Measurements from ENCODE around the gene RMDN3.
A peak's percentile ranks its signal among the peaks of the same experiment; 100 is the strongest.

RMDN3 gene

DNA sequence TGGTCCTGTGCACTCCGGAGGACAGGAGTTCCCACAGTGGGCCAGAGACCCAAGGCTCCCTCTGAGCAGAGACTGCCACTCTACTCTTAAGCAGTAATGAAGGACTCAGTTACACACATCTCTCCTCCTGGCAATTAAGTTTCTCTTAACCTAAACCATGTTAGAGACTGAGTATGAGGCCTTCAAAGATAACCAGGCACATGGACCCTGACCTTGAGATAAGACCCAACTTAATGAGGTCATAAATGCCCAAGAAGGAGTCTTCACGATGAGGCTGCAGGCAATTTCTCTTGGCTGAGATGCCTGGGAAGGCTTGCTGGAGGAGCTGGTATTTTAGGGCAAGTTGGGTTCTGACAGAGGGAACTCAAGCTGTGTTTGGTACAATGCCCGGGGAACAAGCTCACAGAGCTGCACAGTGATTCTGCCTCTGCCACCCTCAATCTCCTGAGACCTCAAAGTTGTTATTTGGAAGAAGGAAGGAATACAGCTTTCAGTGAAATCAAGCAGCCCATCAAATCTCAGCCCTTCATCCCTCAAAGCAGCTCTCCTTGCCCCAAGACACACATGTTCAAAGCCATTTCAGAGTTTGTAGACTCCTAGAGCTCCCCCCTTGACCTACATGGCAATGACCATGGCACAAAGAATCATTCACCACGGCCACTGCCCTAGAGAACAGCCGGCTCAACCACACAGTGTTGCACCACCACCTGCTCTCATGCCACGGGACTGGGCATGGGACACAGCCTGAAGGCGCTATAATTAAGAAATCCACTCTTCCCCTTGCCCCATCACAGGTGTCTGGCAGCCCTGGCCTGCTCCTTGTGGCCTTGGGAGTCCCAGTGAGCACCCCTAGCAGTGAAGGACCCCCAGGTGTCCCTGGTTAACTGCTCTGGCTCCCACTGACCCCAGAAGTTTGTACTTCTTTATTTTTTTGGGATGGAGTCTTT lies 7.1 kb downstream of the RMDN3 start:
- no peak for DNase-seq

DNA sequence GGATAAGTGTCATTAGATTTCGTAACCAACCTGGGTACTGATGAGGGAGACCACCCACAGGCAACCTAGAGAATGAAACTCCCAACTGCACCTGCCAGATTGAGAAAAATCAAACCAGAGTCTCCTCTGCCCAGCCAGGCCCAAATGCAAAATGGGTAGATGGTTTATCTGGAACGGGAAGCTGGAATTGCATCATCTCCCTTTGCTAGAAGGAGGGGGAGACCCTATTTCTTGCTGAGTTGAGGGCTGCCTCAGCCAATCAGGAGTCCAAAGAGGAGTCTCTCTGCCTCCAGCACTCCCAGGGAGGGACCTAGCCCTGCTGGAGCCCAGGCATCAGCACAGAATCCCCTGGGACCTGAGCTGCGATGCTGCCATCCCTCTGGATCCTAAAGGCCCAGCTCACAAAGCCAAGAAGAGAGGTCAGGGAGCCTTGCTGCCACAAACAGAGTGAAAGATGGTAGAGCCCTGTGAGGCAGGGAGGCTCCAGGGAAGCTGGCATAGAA lies 8.1 kb downstream of the RMDN3 start:
- no peak for DNase-seq

DNA sequence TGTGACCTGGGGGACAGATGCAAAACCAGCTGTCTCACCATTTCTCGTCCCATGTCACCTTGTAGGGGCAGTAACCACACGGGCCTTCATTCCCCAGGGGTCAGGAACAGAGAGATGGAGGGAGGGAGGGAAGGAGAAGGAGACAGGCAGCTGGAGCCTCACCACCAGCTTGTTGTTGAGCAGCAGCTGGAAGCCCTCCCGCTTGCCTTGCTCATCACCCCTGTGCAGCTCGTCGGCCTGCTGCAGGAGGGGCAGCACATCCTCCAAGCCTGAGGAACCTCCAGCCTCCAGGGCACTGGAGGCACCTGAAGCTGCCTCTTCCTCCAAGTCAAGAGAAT lies 10.3 kb downstream of the RMDN3 start:
- DNase-seq: no peak

DNA sequence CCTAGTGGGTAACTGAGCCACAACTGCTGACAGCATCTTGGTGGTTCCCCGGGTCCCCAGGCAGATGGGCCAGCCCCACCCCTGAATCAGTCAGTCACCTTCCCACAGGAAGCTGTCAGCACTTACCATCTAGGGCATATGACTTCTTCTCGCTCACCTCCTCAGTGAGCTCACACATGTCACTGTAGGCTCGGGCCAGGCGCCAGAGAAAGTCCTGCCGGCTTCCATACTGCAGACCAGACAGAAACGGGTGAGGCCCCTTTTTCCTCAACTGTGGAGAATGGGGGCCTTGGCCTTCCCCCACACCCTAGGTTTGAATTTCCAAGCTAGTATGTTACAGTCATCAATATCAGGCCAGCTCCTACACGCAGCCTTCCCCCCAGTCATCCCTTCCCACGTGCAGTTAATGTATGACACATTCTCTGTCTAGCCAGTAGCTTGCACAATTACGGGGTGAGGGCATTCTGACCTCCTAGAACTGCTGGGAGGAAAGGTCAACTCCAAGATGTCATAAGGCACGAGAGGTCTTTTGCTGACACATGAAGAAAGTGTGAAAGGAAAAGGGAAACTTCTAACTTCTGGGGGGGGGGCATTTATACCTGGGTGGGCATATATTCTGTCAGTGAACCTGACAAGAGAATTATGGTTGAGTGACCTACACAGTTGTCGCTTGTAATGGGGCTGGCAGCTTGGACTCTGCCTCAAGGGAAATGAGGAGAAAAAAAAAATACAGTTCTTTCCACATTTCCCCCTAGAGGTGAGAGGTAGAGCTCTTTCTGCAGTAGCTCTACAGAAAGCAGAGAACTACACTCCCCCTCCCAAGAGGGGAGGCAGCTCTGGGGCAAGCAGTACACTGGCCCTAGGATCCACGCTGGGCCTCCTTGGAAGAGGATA lies 10.9 kb downstream of the RMDN3 start:
- no peak for DNase-seq

DNA sequence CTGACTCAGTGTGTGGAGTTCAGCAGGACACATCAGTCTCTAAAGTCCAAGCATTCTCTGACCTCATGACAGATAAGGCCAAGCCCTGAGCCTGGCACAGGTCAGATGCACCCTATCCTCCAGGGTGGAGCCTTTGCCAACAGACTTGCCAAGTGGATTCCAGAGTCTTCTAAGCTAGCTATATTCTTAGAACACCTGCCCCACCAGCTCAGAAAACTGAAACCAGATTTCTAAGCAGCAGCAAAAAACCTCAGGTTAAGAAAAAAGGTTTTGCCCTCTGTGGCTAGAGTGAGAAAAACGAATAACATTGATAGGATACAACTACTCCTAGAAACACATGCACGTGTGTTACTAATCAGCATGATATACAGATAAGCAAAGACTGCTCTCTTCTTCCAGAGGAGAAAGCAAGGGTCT lies 11.6 kb downstream of the RMDN3 start:
- no peak for DNase-seq

DNA sequence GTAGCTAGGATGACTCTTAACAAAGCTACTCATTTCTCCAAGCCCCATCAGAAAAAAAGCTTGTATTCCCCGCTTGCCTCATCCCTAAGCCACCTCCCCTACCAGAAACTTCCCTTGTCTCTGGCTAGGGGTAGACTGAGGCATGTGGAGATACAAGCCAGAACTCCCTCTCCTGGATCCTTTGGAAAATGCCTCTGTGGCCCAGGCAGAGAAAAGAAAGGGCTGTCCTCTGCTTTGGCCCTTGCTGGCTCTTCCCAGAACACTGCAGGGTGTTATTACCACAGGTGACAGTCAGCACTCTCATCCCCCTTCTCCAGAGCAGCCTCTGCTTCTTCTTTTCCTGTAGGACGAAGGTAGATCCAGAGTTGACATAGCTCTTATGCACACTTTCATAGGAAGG lies 15.2 kb downstream of the RMDN3 start:
- DNase-seq: no peak

DNA sequence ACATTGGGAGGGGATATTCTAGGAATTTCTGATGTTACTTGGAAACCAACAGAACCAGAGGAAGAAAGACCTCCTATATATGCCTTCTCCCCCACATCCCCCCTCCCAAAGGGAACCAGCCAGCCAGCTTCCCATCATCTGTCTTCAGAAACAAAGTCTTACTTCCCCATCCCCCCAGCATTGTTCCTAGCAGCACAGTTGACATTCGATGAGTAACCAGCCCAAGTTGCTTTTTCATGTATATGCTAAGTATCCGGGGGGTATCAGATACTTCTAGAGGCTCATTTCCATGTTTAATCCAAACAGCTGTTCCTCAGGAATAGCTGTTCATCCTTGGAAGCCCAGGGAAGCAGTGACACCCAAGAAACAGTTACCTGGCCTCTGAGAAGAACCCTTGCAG lies 16.0 kb downstream of the RMDN3 start:
- no peak for DNase-seq

DNA sequence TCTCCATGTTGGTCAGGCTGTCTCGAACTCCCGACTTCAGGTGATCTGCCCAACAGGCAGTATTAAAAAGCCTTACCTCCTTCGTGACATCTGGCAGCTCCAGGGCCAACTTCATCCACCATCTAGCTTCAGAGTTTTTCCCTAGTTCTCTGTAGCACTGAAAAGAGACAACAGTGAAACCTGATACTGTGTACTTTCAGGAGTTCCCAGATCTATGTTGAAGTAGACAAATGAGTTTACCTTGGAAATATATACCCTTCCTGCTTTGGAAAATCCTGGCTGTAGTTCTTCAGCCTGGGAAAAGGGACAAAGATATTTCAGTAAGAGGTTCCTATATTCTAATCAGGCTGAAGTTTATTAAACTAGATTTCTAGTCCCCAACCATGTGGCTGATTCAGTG lies 18.0 kb downstream of the RMDN3 start:
- DNase-seq: no peak

DNA sequence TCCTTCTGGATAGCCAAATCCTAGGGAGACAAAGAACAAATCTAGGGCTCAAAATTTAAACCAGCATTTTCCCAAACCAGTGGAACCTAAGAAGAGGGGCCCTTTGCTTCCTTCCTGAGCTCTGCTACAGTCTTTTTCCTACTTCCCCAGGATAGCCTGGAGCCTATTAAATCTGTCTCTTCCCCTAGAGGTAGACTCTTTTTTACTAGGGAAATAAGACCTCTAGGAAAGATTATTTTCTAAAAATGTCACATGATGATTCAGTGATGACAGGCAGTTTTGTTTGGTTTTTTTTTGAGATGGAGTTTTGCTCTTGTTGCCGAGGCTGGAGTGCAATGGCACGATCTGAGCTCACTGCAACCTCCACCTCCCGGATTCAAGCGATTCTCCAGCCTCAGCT lies 18.5 kb downstream of the RMDN3 start:
- DNase-seq: no peak

DNA sequence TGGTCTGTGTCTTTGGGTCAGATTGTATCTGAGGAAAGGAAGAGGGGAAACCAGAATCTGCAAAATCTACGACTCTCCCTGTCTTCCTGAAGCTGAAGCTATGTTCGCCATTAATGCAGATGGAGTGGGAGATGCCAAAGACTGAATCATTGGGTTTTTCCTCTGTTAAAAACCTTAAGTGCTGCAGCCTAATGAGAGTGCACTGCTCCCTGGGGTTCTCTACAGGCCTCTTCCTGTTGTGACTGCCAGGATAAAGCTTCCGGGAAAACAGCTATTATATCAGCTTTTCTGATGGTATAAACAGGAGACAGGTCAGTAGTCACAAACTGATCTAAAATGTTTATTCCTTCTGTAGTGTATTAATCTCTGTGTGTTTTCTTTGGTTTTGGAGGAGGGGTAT lies 24.0 kb downstream of the RMDN3 start:
- DNase-seq: no peak

DNA sequence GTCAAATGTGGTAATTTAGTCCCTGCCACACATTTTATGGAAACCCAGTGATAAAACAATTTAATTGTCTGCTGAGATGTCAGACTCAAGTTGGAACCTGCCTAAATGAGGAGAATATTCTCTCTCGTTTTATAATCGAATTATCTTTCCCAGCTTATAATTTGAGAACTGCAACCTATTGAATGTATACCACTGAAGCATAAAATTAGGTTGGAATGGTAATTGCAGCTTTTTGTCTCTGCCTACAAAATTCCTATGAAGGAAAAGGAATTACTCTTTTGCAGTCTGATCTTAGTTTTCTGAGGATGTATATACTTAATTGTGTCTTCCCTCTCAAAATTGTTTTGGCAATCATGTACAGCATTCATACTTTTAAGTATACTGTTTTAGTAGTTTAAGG lies 31.1 kb downstream of the RMDN3 start:
- no peak for DNase-seq

DNA sequence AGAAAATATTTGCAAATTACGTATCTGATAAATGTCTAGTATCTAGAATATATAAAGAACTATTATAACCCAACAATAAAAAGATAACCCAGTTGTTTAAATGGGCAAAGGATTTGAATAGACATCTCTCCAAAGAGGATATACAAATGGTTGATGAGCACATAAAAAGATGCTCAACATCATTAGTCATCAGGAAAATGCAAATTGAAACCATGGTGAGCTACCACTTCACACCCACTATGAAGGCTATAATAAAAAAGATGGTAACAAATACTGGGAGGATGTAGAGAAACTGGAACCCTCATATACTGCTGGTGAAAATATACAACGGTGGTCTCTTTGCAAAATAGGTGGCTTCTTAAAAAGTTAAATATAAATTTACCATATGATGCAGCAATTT lies 32.1 kb downstream of the RMDN3 start:
- DNase-seq: no peak

DNA sequence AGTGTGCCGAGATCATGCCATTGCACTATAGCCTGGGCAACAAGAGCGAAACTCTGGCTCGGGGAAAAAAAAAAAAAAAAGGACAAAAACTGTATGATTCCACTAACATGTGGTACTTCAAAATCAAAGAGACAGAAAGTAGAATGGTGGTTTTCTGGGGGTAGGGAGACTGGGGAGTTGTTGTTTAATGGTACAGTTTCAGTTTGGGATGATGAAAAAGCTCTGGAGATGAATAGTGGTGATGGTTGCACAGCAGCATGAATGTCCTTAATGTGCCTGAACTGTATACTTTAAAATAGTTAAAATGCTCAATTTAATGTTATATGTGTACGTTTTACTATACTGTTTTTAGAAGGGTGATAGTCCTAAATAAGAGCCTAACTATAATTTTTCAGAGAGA lies 32.7 kb downstream of the RMDN3 start:
- DNase-seq: no peak

DNA sequence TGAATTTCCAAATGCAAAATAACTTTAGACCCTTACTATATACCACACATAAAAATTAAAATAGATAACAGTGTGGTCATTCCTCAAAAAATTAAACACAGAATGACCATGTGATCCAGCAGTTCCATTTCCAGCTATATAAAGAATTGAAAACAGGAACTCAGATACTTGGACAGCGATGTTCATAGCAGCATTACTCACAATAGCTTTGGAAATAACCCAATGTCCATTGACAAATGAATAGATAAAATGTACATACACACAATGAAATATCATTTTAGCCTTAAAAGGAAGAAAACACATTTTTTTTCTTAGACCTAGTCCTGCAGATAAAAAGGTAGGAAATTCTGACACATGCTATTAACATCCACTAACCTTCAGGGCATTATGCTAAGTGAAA lies 33.4 kb downstream of the RMDN3 start:
- DNase-seq: no peak

DNA sequence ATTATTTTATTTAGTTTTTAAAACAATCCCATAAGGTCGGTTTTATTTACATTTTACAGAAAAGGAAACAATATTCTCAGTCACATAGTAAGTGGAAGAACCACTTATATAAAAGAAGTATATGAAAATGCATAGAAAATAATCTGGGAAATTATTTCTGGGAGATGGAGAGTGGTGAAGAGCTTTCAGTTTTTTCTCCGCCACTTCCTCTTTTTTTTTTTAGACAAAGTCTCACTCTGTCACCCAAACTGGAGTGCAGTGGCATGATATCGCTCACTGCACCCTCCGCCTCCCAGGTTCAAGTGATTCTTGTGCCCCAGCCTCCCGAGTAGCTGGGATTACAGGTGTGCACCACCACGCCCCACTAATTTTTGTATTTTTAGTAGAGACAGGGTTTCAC lies 38.9 kb downstream of the RMDN3 start:
- DNase-seq: no peak

DNA sequence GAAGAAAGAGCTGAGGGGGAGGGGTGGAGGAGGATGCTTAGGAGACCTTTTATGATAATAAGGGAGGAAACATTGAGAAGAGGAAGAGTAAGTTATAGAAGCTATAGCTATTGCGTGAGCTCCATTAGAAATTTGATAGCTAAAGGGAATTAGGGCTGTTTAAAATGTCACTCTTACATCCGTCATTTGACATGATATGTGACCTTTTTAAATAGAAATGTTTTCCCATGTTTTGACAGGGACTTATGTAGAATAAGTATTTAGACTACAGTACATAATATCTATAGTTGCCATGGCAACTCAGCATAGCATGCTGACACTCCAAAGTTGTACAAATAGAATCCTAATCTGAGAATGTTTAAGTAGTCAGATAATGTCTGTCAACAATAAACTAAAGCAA lies 40.9 kb downstream of the RMDN3 start:
- DNase-seq: no peak

DNA sequence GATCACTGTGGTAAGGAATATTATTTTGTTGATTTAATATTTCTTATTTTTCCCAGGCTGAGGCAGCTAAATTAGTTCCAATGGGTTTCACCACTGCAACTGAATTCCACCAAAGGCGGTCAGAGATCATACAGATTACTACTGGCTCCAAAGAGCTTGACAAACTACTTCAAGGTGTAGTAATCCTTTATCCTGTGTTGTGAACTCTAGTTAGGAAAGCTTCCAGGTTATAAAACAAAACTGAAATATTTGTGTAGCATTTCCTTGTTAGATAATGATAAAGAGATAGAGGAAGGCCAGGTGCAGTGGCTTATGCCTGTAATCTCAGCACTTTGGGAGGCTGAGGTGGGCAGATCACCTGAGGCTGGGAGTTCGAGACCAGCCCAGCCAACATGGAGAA lies 48.9 kb downstream of the RMDN3 start:
- no peak for DNase-seq

DNA sequence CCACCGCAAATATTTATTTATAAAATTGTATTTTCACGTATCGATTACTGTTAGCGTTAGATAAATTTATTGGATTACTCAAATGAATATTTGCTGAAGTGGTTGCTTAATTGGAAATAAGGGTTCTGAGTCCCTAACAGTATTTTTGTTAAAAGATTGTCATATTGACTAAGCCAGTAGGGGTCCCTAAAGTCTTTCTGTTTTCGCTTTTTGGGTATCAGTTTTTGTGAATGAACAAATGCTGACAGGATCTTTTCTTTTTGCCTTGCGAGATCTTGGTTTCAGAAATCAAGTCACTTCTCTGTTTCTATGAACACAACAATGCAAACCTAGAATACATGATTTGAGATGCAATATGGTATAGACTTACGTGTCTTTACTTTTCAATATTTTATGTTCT lies 53.0 kb downstream of the RMDN3 start:
- DNase-seq: no peak

DNA sequence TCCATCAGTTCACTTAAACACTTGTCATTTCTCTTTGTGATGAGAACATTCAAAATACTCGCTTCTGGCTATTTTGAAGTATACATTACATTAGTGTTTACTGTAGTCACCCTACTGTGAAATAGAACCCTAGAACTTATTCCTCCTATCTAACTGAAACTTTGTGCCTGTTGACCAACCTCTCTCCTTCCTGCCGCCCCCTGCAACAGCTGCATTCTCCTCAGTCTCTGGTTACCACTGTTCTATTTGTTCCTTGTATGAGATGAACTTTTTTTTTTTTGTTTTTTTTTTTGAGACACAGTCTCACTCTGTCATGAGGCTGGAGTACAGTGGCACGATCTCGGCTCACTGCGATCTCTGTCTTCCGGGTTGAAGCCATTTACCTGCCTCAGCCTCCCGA lies 57.1 kb downstream of the RMDN3 start:
- DNase-seq: no peak

DNA sequence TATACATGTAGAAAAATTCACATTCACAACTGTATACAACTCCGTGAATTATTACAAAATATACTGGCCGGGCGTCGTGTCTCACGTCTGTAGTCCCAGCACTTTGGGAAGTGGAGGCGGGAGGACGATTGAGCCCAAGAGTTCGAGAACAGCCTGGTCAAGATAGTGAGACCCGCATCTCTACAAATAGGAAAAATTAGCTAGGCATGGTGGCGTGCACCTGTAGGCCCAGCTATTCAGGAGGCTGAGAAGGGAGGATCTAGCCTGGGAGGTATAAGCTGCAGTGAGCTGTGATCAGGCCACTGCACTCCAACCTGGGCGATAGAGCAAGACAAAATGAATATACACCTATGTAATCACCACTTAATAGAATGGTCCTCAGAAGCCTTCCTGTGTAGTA lies 58.8 kb downstream of the RMDN3 start:
- no peak for DNase-seq

DNA sequence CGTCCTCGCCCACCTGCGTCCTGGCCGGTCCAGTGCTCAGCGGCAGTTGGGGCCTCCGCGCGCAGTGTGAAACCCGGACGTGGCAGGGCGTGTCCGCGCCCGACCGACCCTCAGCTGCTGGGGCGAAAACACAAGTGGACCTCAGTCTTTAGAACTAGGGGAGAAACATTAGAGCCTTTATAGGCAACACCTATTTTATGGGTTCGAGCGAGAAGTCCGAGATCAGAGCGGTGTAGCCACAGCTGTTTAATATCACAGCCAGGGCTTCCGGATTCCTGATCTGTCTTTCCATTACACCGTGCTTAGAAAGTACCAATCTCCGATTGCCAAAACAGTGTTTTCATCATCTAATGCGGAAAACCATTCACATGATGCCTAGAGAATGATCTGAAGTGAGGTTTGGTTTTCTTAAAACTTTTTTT lies 59.6 kb downstream of the RMDN3 start:
- no peak for DNase-seq

DNA sequence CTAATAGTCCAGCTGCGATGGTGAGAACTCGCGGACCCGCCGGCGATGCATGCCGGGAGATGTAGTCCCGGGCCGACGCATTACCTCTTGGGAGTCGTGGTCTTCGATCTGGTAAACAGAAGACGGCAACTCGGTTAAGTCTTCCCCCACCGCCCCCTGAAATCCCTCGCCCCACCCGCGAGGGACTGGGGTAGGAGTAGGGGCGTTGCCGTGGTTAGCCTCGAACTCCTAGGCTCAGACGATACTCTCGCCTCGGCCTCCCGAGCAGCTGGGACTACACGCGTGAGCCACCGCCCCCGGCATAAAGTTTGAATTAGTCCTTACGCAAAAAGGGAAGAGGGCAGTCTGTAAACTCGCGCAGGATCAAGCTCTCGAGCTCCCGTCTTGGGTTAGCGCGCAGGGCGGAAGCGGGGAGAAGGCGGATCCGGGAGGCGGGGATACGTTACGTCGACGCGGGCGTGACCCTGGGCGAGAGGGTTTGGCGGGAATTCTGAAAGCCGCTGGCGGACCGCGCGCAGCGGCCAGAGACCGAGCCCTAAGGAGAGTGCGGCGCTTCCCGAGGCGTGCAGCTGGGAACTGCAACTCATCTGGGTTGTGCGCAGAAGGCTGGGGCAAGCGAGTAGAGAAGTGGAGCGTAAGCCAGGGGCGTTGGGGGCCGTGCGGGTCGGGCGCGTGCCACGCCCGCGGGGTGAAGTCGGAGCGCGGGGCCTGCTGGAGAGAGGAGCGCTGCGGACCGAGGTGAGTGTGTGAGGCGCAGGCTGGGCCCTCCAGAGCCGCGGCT lies 60.2 kb downstream of the RMDN3 start, which contains the start of gene RAD51:
Gene RAD51, plus strand, starts transcription at position 487 of the 781 bp plus-strand sequence. CDS start 3,585 bp downstream, outside the sequence.
- peak; percentile 46 for DNase-seq
